Spinal cord (tissue), 10 donors: Measurements from ENCODE around the gene FBXO44. TPM values are rescaled to one million over a fixed set of nuclear protein-coding genes. Genes with fewer than 3 reads are reported as not detected.
A peak's percentile ranks its signal among the peaks of the same experiment; 100 is the strongest.

Source experiments
- DNase-seq, 6 donors: peaks; one replicate each; pipeline versions ENCODE4 v3.0.0 to v3.0.0-alpha.2; 2013 to 2015; ENCODE audit warnings: low spot score in 6 of 6, low read depth in 4 of 6
- H3K27ac ChIP-seq: one replicate; pipeline ENCODE4 v1.5.1; 2013; ENCODE audit warnings: low read depth, low read length, control low read depth
- H3K27me3 ChIP-seq: one replicate; pipeline ENCODE4 v1.6.1; 2013; ENCODE audit warnings: low read length; ENCODE audit not compliant: control insufficient read depth, insufficient read depth
- H3K36me3 ChIP-seq: one replicate; pipeline ENCODE4 v1.6.1; 2013; ENCODE audit warnings: low read length; ENCODE audit not compliant: control insufficient read depth, insufficient read depth
- H3K4me1 ChIP-seq: one replicate; pipeline ENCODE4 v1.6.1; 2013; ENCODE audit warnings: low read length; ENCODE audit not compliant: control insufficient read depth, insufficient read depth
- H3K4me3 ChIP-seq: one replicate; pipeline ENCODE4 v1.5.1; 2013; ENCODE audit warnings: low read depth, low read length, control low read depth
- H3K9me3 ChIP-seq: one replicate; pipeline ENCODE4 v1.6.1; 2013; ENCODE audit warnings: low read length; ENCODE audit not compliant: control insufficient read depth, insufficient read depth
- WGBS: methylation state at CpG from one replicate; pipeline ENCODE4 v1.1.5; 2013; ENCODE audit warnings: missing lambda C conversion rate; ENCODE audit not compliant: insufficient coverage; 5-methylcytosine and 5-hydroxymethylcytosine counted together
- polyA plus RNA-seq, 2 donors: library from polyadenylated mRNA; unstranded; fragments of 120-200 nt; gene quantifications; one replicate each; pipeline ENCODE4 v1.2.1, GENCODE V29; 2013; ENCODE audit not compliant: insufficient read length in 2 of 2
- total RNA-seq, 2 donors: library from RNA; depleted of rRNA in 1 of 2; stranded (reverse); fragments of 120-200 nt in 1 of 2; fragments of >200 nt in 1 of 2; gene quantifications; one replicate each; pipeline versions ENCODE4 v1.2.3 to v1.2.4, GENCODE V29; 2013 to 2014
- donor health status: healthy.

Gene FBXO44
- total and polyA plus RNA-seq, 4 donors = 33.3 to 136 (median 79.6) TPM

- under 1% methylated on average over 68 of the region's 78 CpGs for WGBS
- H3K27me3 ChIP-seq = peaks cover 27% of the 10 kb centered on the region
Measured at GRCh38 chr1:11691302-11691914, 36.7 kb downstream of the FBXO44 start, which contains the start of gene DRAXIN. Gene DRAXIN, plus strand, starts transcription at chr1:11691710. Its CDS starts 14,549 bp downstream, at chr1:11706259.

GRCh38 chr1:11691928-11692711 is 37.4 kb downstream of the FBXO44 start:
- Histone ChIP-seq H3K9me3 (no peaks in the 10 kb centered on the region), H3K36me3 (no peaks in the 10 kb centered on the region), H3K4me3 (peak overlapping the region; percentile 2), H3K27ac (no peak overlapping the region), H3K4me1 (peaks cover 29% of the 10 kb centered on the region), H3K27me3 (peaks cover 27% of the 10 kb centered on the region)
- 3% methylated on average over 51 of the region's 64 CpGs for WGBS
- DNase-seq = no peak

More at GRCh38 chr1:11691302-11691914, 36.7 kb downstream of the FBXO44 start, which contains the start of gene DRAXIN:
- no peaks in the 10 kb centered on the region for H3K36me3 ChIP-seq
- H3K4me1 ChIP-seq = peaks cover 29% of the 10 kb centered on the region
- peak in 3 of 6 donors; percentile 43 to 88 (median 83) for DNase-seq
- H3K9me3 ChIP-seq = no peaks in the 10 kb centered on the region
- H3K27ac ChIP-seq = no peak within 1 kb of the TSS
- H3K4me3 ChIP-seq = peak within 1 kb of the TSS; percentile 51

- Histone ChIP-seq H3K36me3 (no peaks in the 10 kb centered on the region), H3K4me3 (no peak overlapping the region), H3K27me3 (peaks cover 27% of the 10 kb centered on the region), H3K9me3 (no peaks in the 10 kb centered on the region), H3K27ac (no peak overlapping the region), H3K4me1 (peaks cover 29% of the 10 kb centered on the region)
- 42% methylated on average over 6 of the region's 6 CpGs for WGBS
- peak in 1 of 6 donors; percentile 41 for DNase-seq
Measured at GRCh38 chr1:11693024-11693590, 38.4 kb downstream of the FBXO44 start.

- no peak for DNase-seq
- no peaks in the 10 kb centered on the region for H3K9me3 ChIP-seq
- 81% methylated on average over 3 of the region's 5 CpGs for WGBS
- peaks cover 27% of the 10 kb centered on the region for H3K27me3 ChIP-seq
- H3K36me3 ChIP-seq = no peaks in the 10 kb centered on the region
- H3K4me1 ChIP-seq = peaks cover 26% of the 10 kb centered on the region
- H3K4me3 ChIP-seq = no peak overlapping the region
- no peak overlapping the region for H3K27ac ChIP-seq
Measured at GRCh38 chr1:11693917-11694316, 39.2 kb downstream of the FBXO44 start.

GRCh38 chr1:11695861-11696260 is 41.2 kb downstream of the FBXO44 start:
- no peak for DNase-seq
- Histone ChIP-seq H3K36me3 (no peaks in the 10 kb centered on the region), H3K27ac (no peak overlapping the region), H3K4me3 (no peak overlapping the region), H3K4me1 (peaks cover 24% of the 10 kb centered on the region), H3K9me3 (no peaks in the 10 kb centered on the region), H3K27me3 (peaks cover 22% of the 10 kb centered on the region)
- WGBS = 67% methylated on average over 6 of the region's 6 CpGs

GRCh38 chr1:11697188-11697892 is 42.7 kb downstream of the FBXO44 start:
- no peak overlapping the region for H3K4me3 ChIP-seq
- no peak overlapping the region for H3K27ac ChIP-seq
- no peak for DNase-seq
- no peaks in the 10 kb centered on the region for H3K36me3 ChIP-seq
- peaks cover 31% of the 10 kb centered on the region for H3K4me1 ChIP-seq
- peaks cover 16% of the 10 kb centered on the region for H3K27me3 ChIP-seq
- WGBS = 77% methylated on average over 8 of the region's 8 CpGs
- no peaks in the 10 kb centered on the region for H3K9me3 ChIP-seq

GRCh38 chr1:11697893-11698210 is 43.2 kb downstream of the FBXO44 start:
- WGBS = 100% methylated on average over 1 of the region's 5 CpGs
- H3K36me3 ChIP-seq = no peaks in the 10 kb centered on the region
- H3K27ac ChIP-seq = no peak overlapping the region
- H3K4me3 ChIP-seq = no peak overlapping the region
- DNase-seq = no peak
- peaks cover 12% of the 10 kb centered on the region for H3K27me3 ChIP-seq
- peaks cover 35% of the 10 kb centered on the region for H3K4me1 ChIP-seq
- H3K9me3 ChIP-seq = no peaks in the 10 kb centered on the region

GRCh38 chr1:11700601-11701467 is 46.2 kb downstream of the FBXO44 start:
- peak in 2 of 6 donors; percentile 67 to 86 for DNase-seq

GRCh38 chr1:11701551-11701961 is 46.9 kb downstream of the FBXO44 start:
- no peaks in the 10 kb centered on the region for H3K9me3 ChIP-seq
- H3K36me3 ChIP-seq = peaks cover 5% of the 10 kb centered on the region
- H3K27ac ChIP-seq = peak overlapping the region; percentile 77
- 5% methylated on average over 15 of the region's 15 CpGs for WGBS
- peaks cover 2% of the 10 kb centered on the region for H3K27me3 ChIP-seq
- peaks cover 60% of the 10 kb centered on the region for H3K4me1 ChIP-seq
- H3K4me3 ChIP-seq = peak overlapping the region; percentile 1
- peak in 5 of 6 donors; percentile 83 to 99 (median 89) for DNase-seq

More at GRCh38 chr1:11700601-11701467, 46.2 kb downstream of the FBXO44 start:
- 12% methylated on average over 16 of the region's 34 CpGs for WGBS
- H3K36me3 ChIP-seq = no peaks in the 10 kb centered on the region
- no peaks in the 10 kb centered on the region for H3K9me3 ChIP-seq
- peaks cover 2% of the 10 kb centered on the region for H3K27me3 ChIP-seq
- H3K27ac ChIP-seq = peak overlapping the region; percentile 77
- peaks cover 53% of the 10 kb centered on the region for H3K4me1 ChIP-seq
- H3K4me3 ChIP-seq = no peak overlapping the region
